Activated naive CD4-positive, alpha-beta T cell treated with anti-CD3 and anti-CD28 coated beads, Interleukin-2, amount 10 ng/mL, durations not matched to agents 7 days and 5 days (primary cell): ENCODE data around the gene ARID1B.

Experiments
- CTCF ChIA-PET: fragments of 350-600 bp; sonication (Branson Sonifier 250); formaldehyde crosslinking; loops from one replicate; lab custom pipeline; 2021; ENCODE audit warnings: antibody characterized with exemption; lab: Charles Lee
- DNase-seq: peaks from one replicate; pipeline ENCODE4 v3.0.0-alpha.2; 2020
- H3K27ac Mint-ChIP-seq: one replicate; pipeline ENCODE4 v1.8.0; 2021; ENCODE audit warnings: mild to moderate bottlenecking, moderate library complexity, mixed read lengths
- H3K27me3 Mint-ChIP-seq: one replicate; pipeline ENCODE4 v1.8.0; 2021; ENCODE audit warnings: mild to moderate bottlenecking, mixed read lengths
- H3K36me3 Mint-ChIP-seq: one replicate; pipeline ENCODE4 v1.8.0; 2021; ENCODE audit warnings: mixed read lengths
- H3K4me1 Mint-ChIP-seq: one replicate; pipeline ENCODE4 v1.8.0; 2021; ENCODE audit warnings: mixed read lengths
- H3K4me3 Mint-ChIP-seq: one replicate; pipeline ENCODE4 v1.8.0; 2021; ENCODE audit warnings: mild to moderate bottlenecking, moderate library complexity, mixed read lengths
- H3K9me3 Mint-ChIP-seq: one replicate; pipeline ENCODE4 v1.8.0; 2021; ENCODE audit warnings: mixed read lengths

Gene ARID1B

DNA sequence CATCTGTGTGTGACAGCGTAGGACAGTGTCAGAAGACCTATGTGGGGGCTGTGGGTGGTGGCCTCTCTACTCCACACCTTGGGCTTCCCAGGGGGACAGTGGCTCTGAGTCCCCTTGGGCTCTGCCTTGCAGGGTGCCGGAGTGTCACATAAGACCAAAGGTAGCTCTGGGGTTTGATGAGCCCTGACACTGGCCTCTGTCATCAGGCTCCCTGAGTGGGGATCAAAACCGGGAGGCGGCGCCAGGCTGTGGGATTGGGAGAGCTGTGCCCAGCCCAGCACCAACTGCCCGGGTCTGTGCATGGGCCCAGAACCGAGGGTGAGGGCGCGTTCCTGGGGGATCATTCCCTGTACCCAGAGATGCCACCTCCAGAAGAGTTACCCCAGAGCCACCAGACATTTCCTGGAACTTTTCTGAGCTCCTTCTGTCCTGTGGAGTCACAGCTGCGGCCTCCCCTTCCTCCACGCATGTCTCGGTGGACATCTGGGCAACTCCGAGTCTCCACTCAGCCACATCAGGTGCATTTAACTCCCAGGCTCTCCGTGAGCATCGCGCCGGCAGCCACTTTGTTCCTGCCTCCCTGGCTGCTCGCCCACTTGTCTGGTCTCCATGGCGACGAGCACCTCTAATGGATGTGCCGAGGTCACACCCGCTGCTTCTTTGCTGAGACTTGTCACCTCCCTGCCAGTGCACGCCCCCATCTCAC, 451.4 kb downstream of the ARID1B start:
- H3K9me3 Mint-ChIP-seq, result no peaks in the 10 kb centered on the region
- CTCF ChIA-PET, result interaction anchor here (0.8 to 1.0 kb wide), 2 partner anchors 31 to 46 kb away, joined by 3 read pairs; no protein-coding TSS in a partner anchor
- no peak for DNase-seq
- no peak overlapping the region for H3K4me3 Mint-ChIP-seq
- peaks cover 23% of the 10 kb centered on the region for H3K27me3 Mint-ChIP-seq
- no peaks in the 10 kb centered on the region for H3K36me3 Mint-ChIP-seq
- H3K27ac Mint-ChIP-seq, result peak overlapping the region; percentile 88
- peaks cover 48% of the 10 kb centered on the region for H3K4me1 Mint-ChIP-seq

DNA sequence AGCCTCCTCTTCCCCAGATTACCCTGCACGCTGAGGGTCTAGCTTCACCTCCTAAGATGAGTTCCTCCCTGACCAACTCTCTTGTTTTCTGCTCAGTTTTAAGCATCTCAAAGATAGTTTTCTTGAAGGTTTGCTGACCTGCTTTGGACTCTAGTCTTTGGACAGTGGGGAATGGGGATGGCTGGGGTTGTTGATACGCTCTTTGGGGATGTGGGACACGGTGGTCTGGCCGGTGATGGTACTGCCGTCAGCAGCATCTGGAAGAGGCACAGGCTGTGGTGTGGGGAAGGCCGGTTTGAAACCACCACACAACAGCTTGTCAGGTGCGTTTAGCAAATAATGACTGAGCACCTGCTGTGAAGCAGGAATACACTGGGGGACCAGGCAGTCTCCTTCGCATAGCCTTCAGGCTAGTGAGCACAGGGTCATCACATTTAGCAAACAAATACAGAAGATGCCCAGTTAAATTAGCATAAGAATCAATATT, 452.0 kb downstream of the ARID1B start:
- CTCF ChIA-PET, result interaction anchor here (0.8 kb wide), 1 partner anchor 46 kb away, joined by 3 read pairs; no protein-coding TSS in a partner anchor
- H3K36me3 Mint-ChIP-seq, result no peaks in the 10 kb centered on the region
- H3K4me3 Mint-ChIP-seq, result no peak overlapping the region
- DNase-seq, result no peak
- H3K4me1 Mint-ChIP-seq, result peaks cover 48% of the 10 kb centered on the region
- H3K9me3 Mint-ChIP-seq, result no peaks in the 10 kb centered on the region
- H3K27me3 Mint-ChIP-seq, result peaks cover 26% of the 10 kb centered on the region
- H3K27ac Mint-ChIP-seq, result peak overlapping the region; percentile 33

DNA sequence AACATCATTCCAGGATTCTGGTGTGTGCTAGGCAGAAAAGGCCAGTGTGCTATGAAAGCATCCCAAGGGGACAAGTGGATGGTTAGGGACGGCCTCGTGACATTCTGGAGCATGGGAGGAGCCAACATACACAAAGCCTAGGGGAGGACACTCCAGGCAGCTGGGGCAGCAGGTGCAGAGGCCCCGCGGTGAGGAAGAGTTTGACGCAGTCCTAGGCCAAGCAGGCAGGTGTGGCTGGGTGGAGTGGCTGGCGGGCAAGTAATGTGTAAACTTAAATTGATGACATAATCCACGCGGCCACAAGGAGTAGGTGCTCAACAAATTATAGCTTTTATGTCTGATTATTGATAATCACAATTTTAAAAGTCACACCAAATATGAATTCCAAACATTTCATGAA, 452.5 kb downstream of the ARID1B start:
- H3K4me1 Mint-ChIP-seq, result peaks cover 51% of the 10 kb centered on the region
- CTCF ChIA-PET, result no interaction called here
- H3K4me3 Mint-ChIP-seq, result no peak overlapping the region
- peaks cover 31% of the 10 kb centered on the region for H3K27me3 Mint-ChIP-seq
- no peak for DNase-seq
- H3K36me3 Mint-ChIP-seq, result no peaks in the 10 kb centered on the region
- H3K9me3 Mint-ChIP-seq, result no peaks in the 10 kb centered on the region
- H3K27ac Mint-ChIP-seq, result no peak overlapping the region

DNA sequence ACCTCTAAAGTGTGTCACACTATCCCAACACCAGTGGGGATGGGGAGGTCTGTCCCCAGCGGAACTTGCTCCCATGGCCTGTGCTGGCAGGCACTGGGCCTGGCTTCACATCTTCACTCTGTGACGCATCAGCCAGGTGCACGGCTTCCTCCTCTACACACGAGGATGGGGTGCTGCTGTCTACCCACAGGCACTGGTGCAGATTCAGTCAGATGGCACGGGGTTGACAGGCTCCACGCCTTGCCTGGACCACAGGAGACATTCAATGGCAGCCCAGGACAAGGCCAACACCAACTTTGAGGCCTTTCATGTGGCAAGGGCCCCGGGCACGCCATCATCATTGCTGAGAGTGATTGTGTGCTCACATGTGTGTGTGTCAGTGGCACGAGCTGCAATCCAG, 453.7 kb downstream of the ARID1B start:
- H3K36me3 Mint-ChIP-seq, result peaks cover 3% of the 10 kb centered on the region
- H3K4me1 Mint-ChIP-seq, result peaks cover 57% of the 10 kb centered on the region
- peaks cover 43% of the 10 kb centered on the region for H3K27me3 Mint-ChIP-seq
- H3K4me3 Mint-ChIP-seq, result no peak overlapping the region
- no peak overlapping the region for H3K27ac Mint-ChIP-seq
- no peak for DNase-seq
- CTCF ChIA-PET, result no interaction called here
- H3K9me3 Mint-ChIP-seq, result no peaks in the 10 kb centered on the region

DNA sequence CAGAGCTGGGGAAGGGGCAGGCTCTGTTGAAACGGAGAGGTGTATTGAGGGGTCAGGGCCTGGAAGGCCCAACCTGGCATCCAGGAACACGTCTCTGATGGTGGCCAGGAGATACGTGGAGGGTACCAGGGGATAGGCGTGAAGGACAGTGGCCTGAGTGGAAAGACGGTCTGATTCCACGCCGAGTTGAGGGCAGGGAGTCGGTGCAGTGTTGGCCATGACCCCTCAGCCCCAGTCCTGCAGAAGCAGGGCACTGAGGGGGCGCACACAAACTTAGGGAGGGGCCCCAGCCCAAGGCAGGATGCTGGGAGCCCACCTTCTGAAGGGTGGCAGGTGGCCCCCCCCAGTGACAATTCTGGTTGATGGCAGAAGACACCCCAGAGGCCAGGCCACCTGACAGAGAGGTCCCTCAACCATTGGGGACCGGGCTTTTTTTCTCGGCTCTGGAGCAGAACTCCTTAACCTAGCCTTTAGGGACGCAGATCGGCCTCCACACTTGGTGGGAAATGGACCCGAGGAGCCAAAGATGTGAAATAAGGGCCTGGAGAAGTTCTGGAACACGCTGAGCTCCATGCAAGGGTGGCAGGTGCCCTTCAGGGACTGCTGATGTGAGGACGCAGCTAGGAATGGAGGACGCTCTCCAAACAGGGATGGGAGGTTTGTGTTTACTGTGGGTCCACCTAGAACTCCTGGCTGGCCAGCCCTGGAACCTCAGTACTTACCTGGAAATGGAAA, 455.1 kb downstream of the ARID1B start:
- no peak for DNase-seq
- peaks cover 49% of the 10 kb centered on the region for H3K4me1 Mint-ChIP-seq
- no peaks in the 10 kb centered on the region for H3K9me3 Mint-ChIP-seq
- no peak overlapping the region for H3K27ac Mint-ChIP-seq
- H3K4me3 Mint-ChIP-seq, result no peak overlapping the region
- peaks cover 3% of the 10 kb centered on the region for H3K36me3 Mint-ChIP-seq
- CTCF ChIA-PET, result no interaction called here
- H3K27me3 Mint-ChIP-seq, result peaks cover 56% of the 10 kb centered on the region

DNA sequence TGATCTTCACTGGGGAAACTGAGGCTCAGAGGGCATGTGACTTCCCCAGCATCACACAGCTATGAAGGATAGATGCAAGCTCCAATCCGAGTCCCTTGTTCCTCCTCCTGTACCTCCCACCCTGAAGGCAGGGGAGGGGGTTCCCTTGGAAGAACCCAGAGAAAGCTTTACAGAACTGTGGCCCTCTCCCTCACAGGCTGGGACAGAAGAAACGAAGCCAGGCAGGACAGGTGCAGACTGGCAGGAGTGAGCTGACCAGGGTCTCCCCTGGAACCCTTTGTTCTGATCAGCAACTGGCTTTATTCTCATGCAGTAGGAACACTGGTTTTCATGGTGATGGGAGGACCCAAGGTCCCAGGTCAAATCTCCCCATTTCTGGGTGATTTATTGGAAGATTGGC, 456.0 kb downstream of the ARID1B start:
- no peak for DNase-seq
- H3K4me3 Mint-ChIP-seq, result no peak overlapping the region
- peaks cover 3% of the 10 kb centered on the region for H3K36me3 Mint-ChIP-seq
- H3K27me3 Mint-ChIP-seq, result peaks cover 62% of the 10 kb centered on the region
- H3K9me3 Mint-ChIP-seq, result no peaks in the 10 kb centered on the region
- peaks cover 41% of the 10 kb centered on the region for H3K4me1 Mint-ChIP-seq
- CTCF ChIA-PET, result no interaction called here
- H3K27ac Mint-ChIP-seq, result no peak overlapping the region

DNA sequence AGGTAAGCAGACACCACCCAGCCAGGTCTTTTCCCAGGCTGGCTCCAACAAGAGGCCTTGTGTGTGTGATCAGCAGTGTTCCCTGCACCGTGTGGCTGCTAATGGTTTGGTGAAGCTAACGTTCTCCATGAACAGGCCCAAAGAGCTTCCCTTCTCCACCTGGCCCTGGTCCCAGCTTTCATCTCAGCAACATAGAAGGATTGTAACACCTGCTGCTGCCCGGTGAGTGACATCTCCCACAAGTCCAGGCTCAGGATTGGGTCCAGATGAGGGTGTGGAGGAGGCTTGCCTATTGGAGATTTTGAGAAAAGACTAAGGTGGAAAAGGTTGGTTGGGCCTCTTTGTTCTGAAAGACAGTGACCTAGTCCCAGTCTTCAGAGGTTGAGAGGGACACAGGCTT, 456.5 kb downstream of the ARID1B start:
- Mint-ChIP-seq H3K9me3 (no peaks in the 10 kb centered on the region), H3K27ac (no peak overlapping the region), H3K4me3 (no peak overlapping the region), H3K36me3 (peaks cover 3% of the 10 kb centered on the region), H3K27me3 (peaks cover 67% of the 10 kb centered on the region), H3K4me1 (peaks cover 36% of the 10 kb centered on the region)
- DNase-seq, result no peak
- CTCF ChIA-PET, result no interaction called here

DNA sequence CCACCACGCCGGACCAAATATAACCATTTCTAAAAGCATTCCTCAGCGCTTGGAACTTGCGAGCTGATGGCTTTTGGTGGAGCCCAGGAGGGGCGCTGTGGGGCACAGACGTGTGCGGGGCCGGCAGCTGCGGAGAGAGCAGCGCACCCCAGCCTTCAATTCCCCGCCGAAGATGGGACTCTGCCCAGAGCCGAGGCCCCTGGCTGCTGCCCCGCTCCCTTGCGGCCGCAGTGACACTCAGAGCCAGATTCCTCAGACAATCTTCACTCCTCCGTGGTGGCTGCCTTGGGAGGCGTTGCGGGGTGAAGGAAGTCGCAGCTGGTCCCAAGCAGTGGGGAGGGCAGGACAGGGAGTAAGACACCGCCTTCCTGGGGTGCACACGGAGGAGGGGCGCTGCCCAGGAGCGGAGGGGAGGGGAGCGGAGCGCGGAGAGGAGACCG, 458.4 kb downstream of the ARID1B start:
- Mint-ChIP-seq H3K4me1 (peaks cover 34% of the 10 kb centered on the region), H3K36me3 (peaks cover 3% of the 10 kb centered on the region), H3K27me3 (peaks cover 79% of the 10 kb centered on the region), H3K27ac (no peak overlapping the region), H3K9me3 (no peaks in the 10 kb centered on the region), H3K4me3 (peak overlapping the region; percentile 88)
- peak; percentile 68 for DNase-seq
- CTCF ChIA-PET, result interaction anchor here (0.8 to 2.4 kb wide), 11 partner anchors 9 to 201 kb away, joined by 3 to 16 read pairs (median 3); no protein-coding TSS in a partner anchor

DNA sequence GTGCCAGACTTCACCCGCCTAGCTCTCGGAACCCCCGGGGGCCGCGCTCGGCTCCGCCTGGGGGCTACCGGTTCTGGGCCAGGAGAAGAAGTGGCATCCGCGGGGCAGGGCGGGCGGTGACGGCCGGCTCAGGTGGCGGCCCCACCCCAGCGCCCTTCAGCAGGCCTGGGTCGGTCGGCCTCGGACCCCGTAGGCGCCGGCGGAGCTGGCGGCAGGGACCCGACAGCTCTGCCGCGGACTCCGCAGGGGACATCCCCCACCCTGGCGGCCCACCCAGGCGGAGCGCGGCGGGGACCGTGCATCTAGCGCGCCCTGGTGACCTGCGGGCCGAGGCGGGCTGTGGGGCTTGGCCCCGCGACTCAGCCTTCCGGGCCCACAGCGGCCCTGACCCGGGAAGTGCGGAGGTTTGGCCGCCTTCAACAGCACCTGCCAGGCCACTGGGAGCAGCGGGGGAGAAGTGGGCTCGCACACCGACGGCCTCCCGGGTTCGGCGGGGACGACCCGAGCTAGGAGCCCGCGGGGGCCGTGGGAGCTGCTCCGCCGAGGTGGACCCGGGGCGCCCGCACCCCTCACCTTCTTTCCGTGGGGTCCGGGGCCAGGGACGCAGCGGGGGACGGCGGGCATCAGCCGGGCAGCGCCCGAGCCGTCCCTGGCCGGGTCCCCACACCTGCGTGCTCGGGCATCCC, 459.0 kb downstream of the ARID1B start:
- peaks cover 34% of the 10 kb centered on the region for H3K4me1 Mint-ChIP-seq
- no peak overlapping the region for H3K27ac Mint-ChIP-seq
- CTCF ChIA-PET, result interaction anchor here (0.8 to 2.4 kb wide), 12 partner anchors 8 to 202 kb away, joined by 3 to 16 read pairs (median 3); no protein-coding TSS in a partner anchor
- peak overlapping the region; percentile 88 for H3K4me3 Mint-ChIP-seq
- H3K36me3 Mint-ChIP-seq, result peaks cover 3% of the 10 kb centered on the region
- no peaks in the 10 kb centered on the region for H3K9me3 Mint-ChIP-seq
- no peak for DNase-seq
- H3K27me3 Mint-ChIP-seq, result peaks cover 79% of the 10 kb centered on the region

DNA sequence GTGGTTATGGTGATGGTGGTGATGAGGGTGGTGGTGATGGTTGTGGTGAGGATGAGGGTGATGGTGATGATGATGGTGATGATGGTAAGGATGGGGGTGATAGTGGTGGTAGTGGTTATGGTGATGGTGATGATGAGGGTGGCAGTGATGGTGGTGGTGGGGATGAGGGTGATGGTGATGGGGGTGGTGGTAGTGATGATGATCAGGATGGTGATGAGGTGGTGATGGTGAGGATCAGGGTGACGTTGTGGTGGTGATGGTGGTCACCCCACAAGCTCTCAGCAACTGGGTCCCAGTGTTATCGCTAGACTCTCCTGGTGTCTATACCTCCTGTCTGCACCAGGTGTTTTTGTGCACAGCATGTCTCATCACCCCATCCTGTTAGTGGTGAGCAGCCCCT, 461.2 kb downstream of the ARID1B start:
- Mint-ChIP-seq H3K9me3 (no peaks in the 10 kb centered on the region), H3K4me1 (peaks cover 37% of the 10 kb centered on the region), H3K27me3 (peaks cover 82% of the 10 kb centered on the region), H3K27ac (no peak overlapping the region), H3K4me3 (no peak overlapping the region), H3K36me3 (peaks cover 3% of the 10 kb centered on the region)
- DNase-seq, result no peak
- CTCF ChIA-PET, result no interaction called here

DNA sequence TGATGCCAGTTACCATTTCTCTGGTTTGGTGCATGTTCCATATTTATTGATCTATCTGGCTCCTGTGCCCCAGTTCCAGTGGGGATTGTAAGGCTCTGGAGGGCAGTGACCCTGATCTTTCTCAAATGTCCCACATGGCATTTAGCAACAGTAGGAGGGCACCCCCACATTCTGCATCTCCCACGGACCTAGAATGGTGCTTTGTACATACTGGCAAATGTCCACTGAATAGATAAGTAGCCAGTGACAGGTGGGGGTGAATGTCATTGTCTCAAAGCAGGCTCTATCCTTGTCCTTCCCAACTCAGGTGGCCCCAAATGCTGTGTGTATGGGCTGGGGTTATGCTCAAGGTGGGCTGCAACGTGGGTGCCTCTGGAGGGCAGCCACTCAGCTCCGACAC, 462.0 kb downstream of the ARID1B start:
- Mint-ChIP-seq H3K27me3 (peaks cover 79% of the 10 kb centered on the region), H3K4me1 (peaks cover 32% of the 10 kb centered on the region), H3K27ac (no peak overlapping the region), H3K4me3 (no peak overlapping the region), H3K36me3 (peaks cover 3% of the 10 kb centered on the region), H3K9me3 (no peaks in the 10 kb centered on the region)
- CTCF ChIA-PET, result no interaction called here
- DNase-seq, result no peak

DNA sequence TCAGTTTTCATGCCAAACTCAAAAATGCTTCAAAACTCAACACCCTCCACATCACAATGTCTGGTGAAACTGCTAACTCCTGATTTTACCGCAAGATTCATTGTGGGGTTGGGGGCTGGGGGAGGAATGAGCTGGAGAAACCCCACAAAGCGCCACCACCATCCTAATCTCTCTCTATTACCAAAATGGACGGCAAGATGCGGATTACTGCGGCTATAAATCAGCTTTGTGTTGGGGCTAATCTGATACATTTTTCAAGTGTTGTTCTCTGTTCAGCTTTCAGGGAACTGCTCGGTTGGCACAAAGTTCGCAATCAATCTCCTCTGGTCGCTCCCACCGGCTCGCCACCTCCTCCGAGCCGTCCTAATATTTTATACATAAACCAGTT, 462.5 kb downstream of the ARID1B start:
- Mint-ChIP-seq H3K9me3 (no peaks in the 10 kb centered on the region), H3K27ac (no peak overlapping the region), H3K4me1 (peaks cover 29% of the 10 kb centered on the region), H3K4me3 (no peak overlapping the region), H3K27me3 (peaks cover 75% of the 10 kb centered on the region), H3K36me3 (peaks cover 3% of the 10 kb centered on the region)
- no peak for DNase-seq
- CTCF ChIA-PET, result no interaction called here

DNA sequence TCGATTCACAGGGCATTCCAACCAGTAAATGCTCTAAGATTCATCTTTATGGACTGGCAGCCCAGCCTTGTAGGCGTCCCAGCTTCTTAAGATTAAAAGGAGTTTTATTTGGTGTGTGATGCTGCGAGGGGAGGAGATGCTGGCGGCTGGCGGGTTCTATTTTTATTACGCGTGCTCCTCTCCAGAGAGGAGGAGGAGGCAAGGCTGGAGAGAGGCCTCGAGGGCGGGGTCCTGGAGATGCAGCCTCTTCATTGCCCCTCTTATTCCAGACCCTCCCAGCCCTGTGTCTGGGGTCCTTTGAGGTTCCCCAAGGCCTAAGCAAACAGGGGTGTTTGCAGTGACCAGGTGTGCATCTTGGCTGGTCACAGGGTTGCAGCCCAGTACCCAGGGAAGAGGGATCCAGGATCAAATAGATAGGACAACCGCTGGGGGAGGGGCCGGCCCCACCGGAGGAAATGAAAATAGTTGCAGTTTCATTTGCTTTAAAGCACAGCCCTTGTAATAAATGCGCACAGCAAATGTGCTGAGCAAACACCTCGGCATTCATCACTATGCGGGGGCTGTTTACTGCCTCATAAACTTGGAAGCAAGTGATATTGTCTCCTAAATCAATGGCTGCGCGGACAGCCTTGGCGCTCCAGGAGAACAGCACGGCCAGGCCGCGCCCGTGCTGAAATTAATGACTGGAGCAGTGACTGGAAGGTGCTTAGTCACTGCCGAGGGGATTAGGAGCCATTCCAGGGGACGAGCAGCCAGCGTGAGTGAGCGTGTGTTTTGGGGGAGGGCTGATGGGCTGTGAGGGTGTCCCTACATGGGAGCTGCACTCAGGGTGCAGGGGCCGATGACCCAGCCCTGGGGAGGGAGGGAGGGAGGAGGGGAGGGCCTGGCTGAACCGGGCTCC, 463.1 kb downstream of the ARID1B start:
- Mint-ChIP-seq H3K27ac (peak overlapping the region; percentile 50), H3K4me1 (peaks cover 24% of the 10 kb centered on the region), H3K27me3 (peaks cover 72% of the 10 kb centered on the region), H3K36me3 (peaks cover 3% of the 10 kb centered on the region), H3K4me3 (peak overlapping the region; percentile 55), H3K9me3 (no peaks in the 10 kb centered on the region)
- CTCF ChIA-PET, result no interaction called here
- peak; percentile 57 for DNase-seq
